ENCODE measurements around the gene XPOT.

GRCh38 chr12:64418209-64418608, 14.0 kb downstream of the XPOT start:
- TF ChIP-seq CTCF (conservative IDR thresholded peaks at IDR 0.05), result no peak
- no peak for TF ChIP-seq ZFX (IDR thresholded peaks at IDR 0.05)

Measured in C4-2B (cell line).